ENCODE results near the gene PLPP7. TPM values are rescaled to one million over a fixed set of nuclear protein-coding genes. Genes with fewer than 3 reads are reported as not detected.
A peak's percentile ranks its signal among the peaks of the same experiment; 100 is the strongest.
"Not testable (repeated sequence)": the region's sequence is repeated elsewhere in the genome, so short reads cannot be mapped to it uniquely, and the experiment has no call there.

The PLPP7 gene
- total RNA-seq, 1 experiment from 2014 or later: 1.0 TPM

GRCh38 chr9:131330814-131331600 is 41.5 kb downstream of the PLPP7 start:
- DNase-seq (ENCODE audit: low spot score): no peak

- DNase-seq (ENCODE audit: low spot score): not testable (repeated sequence)
Observed at GRCh38 chr9:131331996-131332395, 42.5 kb downstream of the PLPP7 start.

GRCh38 chr9:131333771-131334628 is 44.5 kb downstream of the PLPP7 start:
- no peak for DNase-seq (ENCODE audit: low spot score)

GRCh38 chr9:131334629-131335367 is 45.3 kb downstream of the PLPP7 start:
- no peak for DNase-seq (ENCODE audit: low spot score)

- DNase-seq (ENCODE audit: low spot score): no peak
Observed at GRCh38 chr9:131335368-131335755, 45.8 kb downstream of the PLPP7 start.

GRCh38 chr9:131337131-131337848 is 47.8 kb downstream of the PLPP7 start:
- no peak for DNase-seq (ENCODE audit: low spot score)

- DNase-seq (ENCODE audit: low spot score): not testable (repeated sequence)
Observed at GRCh38 chr9:131339212-131339611, 49.7 kb downstream of the PLPP7 start.

GRCh38 chr9:131344931-131345535 is 55.5 kb downstream of the PLPP7 start:
- DNase-seq (ENCODE audit: low spot score): not testable (repeated sequence)

- no peak for DNase-seq (ENCODE audit: low spot score)
Observed at GRCh38 chr9:131346559-131346958, 57.0 kb downstream of the PLPP7 start.

- DNase-seq (ENCODE audit: low spot score): no peak
Observed at GRCh38 chr9:131347376-131348020, 58.0 kb downstream of the PLPP7 start.

GRCh38 chr9:131348631-131349521 is 59.4 kb downstream of the PLPP7 start:
- no peak for DNase-seq (ENCODE audit: low spot score)

GRCh38 chr9:131349522-131349880 is 60.0 kb downstream of the PLPP7 start:
- DNase-seq (ENCODE audit: low spot score): no peak

GRCh38 chr9:131349881-131350563 is 60.5 kb downstream of the PLPP7 start:
- peak; percentile 60 for DNase-seq (ENCODE audit: low spot score)

- DNase-seq (ENCODE audit: low spot score): not testable (repeated sequence)
Observed at GRCh38 chr9:131356479-131356878, 67.0 kb downstream of the PLPP7 start.

GRCh38 chr9:131358556-131358955 is 69.0 kb downstream of the PLPP7 start:
- no peak for DNase-seq (ENCODE audit: low spot score)

Data from A172 (cell line).